H1 (cell line): Measurements from ENCODE around the gene SNX33.

Experiments used
- ATF3 ChIP-seq: IDR thresholded peaks from 2 replicates; pipeline ENCODE4 v1.6.1; 2011; ENCODE audit warnings: low read depth, mild to moderate bottlenecking, low read length; ENCODE audit not compliant: insufficient read depth
- CTCF ChIP-seq, 3 experiments: IDR thresholded peaks; 1 replicate in 2 of 3; 2 replicates in 1 of 3; pipeline versions ENCODE4 v1.5.1 to v1.6.1; 2011; ENCODE audit warnings: low read length in 3 of 3, mild to moderate bottlenecking in 3 of 3, inconsistent platforms in 2 of 3, low read depth in 1 of 3, moderate library complexity in 1 of 3; ENCODE audit not compliant: insufficient read depth in 1 of 3; ENCODE audit errors: control extremely low read depth in 1 of 3
- EZH2 ChIP-seq: fragments of 200-600 bp; sonication (generic); IDR thresholded peaks from 2 replicates; pipeline ENCODE4 v1.7.1; 2012; ENCODE audit warnings: low read depth, mild to moderate bottlenecking, moderate library complexity, low read length, inconsistent platforms; ENCODE audit not compliant: severe bottlenecking
- RBBP5 ChIP-seq: IDR thresholded peaks from 2 replicates; pipeline ENCODE4 v1.7.1; 2012; ENCODE audit warnings: low read depth, mild to moderate bottlenecking, inconsistent platforms, low read length, moderate library complexity, borderline replicate concordance
- SUZ12 ChIP-seq: fragments of 200-600 bp; sonication (generic); IDR thresholded peaks from 2 replicates; pipeline ENCODE4 v1.6.1; 2012; ENCODE audit warnings: mild to moderate bottlenecking, inconsistent platforms, low read length, moderate library complexity, mixed read lengths

GRCh38 chr15:75620058-75620820 is 27.5 kb upstream of the SNX33 start:
- TF ChIP-seq RBBP5 (no peak), CTCF (IDR thresholded peaks at IDR 0.05; ENCODE audit: control extremely low read depth in 1 of 3, insufficient read depth in 1 of 3, low read depth in 1 of 3, low read length in 3 of 3) (no peak), ATF3 (no peak), EZH2 (no peak), SUZ12 (no peak)
